ENCODE results near the gene CA5A.

DNA sequence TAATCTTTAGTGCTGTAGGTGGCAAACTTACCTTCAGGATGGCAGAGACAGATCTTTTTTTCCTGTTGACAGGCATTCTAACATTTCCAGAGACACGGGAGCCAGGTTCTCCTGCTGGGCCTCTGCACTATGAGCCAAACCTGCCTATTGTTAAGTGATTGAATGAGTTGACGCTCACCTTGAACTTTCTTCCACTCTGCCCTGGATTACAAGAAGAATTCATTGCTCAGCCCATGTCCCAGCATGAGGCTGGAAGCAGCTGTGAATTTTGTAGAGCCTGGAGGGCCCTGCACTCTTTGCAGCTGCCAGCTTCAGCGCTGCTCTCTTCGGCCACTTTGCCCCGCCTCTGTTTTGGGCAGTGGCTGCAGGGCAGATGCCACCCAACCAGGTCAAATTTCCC is 57.6 kb downstream of the CA5A start:
- TF ChIP-seq, protein P1, sequence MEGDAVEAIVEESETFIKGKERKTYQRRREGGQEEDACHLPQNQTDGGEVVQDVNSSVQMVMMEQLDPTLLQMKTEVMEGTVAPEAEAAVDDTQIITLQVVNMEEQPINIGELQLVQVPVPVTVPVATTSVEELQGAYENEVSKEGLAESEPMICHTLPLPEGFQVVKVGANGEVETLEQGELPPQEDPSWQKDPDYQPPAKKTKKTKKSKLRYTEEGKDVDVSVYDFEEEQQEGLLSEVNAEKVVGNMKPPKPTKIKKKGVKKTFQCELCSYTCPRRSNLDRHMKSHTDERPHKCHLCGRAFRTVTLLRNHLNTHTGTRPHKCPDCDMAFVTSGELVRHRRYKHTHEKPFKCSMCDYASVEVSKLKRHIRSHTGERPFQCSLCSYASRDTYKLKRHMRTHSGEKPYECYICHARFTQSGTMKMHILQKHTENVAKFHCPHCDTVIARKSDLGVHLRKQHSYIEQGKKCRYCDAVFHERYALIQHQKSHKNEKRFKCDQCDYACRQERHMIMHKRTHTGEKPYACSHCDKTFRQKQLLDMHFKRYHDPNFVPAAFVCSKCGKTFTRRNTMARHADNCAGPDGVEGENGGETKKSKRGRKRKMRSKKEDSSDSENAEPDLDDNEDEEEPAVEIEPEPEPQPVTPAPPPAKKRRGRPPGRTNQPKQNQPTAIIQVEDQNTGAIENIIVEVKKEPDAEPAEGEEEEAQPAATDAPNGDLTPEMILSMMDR (IDR thresholded peaks at IDR 0.05), result no peak
- no peak for TF ChIP-seq EP300 (IDR thresholded peaks at IDR 0.05)
